Measurements from ENCODE around the gene GPX5. TPM values are rescaled to one million over a fixed set of nuclear protein-coding genes. Genes with fewer than 3 reads are reported as not detected.
"Not testable (repeated sequence)": the region's sequence is repeated elsewhere in the genome, so short reads cannot be mapped to it uniquely, and the experiment has no call there.

The GPX5 gene, protein sequence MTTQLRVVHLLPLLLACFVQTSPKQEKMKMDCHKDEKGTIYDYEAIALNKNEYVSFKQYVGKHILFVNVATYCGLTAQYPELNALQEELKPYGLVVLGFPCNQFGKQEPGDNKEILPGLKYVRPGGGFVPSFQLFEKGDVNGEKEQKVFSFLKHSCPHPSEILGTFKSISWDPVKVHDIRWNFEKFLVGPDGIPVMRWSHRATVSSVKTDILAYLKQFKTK
- not detected in 2 replicates for total RNA-seq (2014; rRNA removed; shearing (Covaris generic))

- DNase-seq (ENCODE audit: low spot score) = no peak
Measured at GRCh38 chr6:28525496-28526039, at the start of gene GPX5. GPX5 (plus strand) TSS chr6:28525881; CDS start chr6:28526014, 133 bp downstream.

DNA sequence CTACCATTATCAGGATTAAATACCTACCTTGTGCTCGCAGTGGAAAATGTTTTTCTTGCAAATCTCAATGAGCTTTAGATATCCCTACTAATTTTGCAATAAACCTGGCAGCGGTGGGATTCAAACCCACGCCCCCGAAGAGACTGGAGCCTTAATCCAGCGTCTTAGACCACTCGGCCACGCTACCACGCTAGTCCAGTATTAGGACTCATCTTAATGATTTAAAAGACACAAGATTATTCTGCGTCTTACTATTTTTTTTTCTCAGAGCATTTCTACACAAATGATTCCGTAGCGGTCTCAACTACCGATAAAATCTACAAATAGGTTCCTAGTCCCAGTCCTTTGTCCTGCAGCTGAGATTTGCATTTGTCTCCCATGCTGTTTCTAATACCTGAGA, 47.2 kb upstream of the GPX5 start:
- no peak for DNase-seq (ENCODE audit: low spot score)

DNA sequence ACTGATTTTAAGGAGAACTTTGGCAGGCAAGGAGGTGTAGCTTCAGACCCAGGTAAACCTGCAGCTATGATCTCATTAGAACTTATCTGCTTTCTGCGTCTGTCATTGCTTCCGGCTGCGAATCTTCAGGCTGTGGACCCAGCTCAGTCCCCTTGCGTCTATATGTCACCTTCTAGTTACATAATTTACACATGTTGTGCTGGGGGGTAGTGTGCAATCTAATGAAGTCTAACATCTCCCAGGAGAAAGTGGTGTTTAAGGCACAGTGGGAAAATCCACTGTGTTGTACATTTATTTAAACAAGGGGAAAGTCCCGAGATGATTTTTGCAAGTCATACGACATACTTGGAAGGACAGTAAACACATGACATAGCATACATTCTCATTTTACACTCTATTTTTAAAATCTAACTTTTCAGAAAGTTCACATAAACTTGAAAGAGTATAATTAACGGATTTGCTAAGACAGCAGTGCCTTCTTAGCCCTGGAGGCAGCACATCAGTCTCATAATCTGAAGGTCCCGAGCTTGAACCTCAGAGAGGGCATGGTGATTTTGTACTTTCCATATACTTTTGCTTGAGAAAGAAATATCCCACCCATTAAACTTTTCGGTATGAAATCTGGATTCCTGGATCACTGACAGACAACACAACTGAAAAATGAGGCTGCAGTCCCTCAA, 45.3 kb upstream of the GPX5 start:
- DNase-seq (ENCODE audit: low spot score) = no peak

GRCh38 chr6:28485482-28485881, 40.2 kb upstream of the GPX5 start:
- DNase-seq (ENCODE audit: low spot score) = no peak

DNA sequence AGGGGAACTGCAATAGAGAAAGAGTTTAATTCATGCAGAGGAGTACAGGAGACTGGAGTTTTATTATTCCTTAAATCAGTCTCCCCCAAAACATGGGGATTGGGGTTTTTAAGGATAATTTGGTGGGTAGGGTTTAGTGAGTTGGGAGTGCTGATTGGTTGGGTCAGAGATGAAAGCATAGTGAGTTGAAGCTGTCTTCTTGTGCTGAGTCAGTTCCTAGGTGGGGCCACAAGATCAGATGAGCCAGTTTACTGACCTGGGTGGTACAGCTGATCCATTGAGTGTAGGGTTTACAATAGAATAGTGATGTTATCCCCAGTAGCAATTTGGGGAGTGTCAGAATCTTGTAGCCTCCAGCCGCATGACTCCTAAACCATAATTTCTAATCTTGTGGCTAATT, 39.1 kb upstream of the GPX5 start:
- DNase-seq (ENCODE audit: low spot score) = no peak

DNA sequence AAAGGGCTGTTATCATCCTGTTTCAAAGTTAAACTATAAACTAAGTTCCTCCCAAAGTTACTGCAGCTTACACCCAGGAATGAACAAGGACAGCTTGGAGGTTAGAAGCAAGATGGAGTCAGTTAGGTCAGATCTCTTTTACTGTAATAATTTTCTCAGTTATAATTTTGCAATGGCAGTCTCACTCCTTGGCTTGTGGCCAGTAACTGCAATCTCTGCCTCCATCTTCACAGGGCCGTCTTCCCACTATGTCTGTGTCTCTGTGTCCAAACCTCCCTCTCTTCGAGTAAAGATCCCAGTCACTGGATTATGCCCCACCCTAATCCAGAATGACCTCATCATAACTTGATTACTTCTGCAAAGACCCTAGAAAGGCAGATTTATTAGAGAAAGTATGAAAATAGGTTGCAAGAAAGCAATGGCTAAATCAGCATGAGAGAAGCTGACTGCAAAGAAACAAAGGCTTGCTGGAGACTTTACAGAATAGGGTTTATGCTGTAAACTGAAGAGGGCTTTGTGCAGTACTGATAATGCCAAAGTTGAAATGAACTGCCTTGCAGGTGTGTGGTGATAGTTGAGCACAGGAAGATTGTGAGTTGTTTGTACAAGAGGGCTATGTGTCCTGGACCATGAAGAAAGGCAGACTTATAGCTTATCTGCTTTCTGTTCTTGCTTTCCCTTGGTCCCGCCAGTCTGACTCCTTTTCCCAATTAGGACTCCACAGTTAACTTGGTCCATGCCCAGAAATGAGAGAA, 38.5 kb upstream of the GPX5 start:
- no peak for DNase-seq (ENCODE audit: low spot score)

GRCh38 chr6:28488916-28489365, 36.7 kb upstream of the GPX5 start:
- DNase-seq (ENCODE audit: low spot score) = peak; percentile 19

GRCh38 chr6:28489366-28490204, 36.1 kb upstream of the GPX5 start:
- DNase-seq (ENCODE audit: low spot score) = no peak

DNA sequence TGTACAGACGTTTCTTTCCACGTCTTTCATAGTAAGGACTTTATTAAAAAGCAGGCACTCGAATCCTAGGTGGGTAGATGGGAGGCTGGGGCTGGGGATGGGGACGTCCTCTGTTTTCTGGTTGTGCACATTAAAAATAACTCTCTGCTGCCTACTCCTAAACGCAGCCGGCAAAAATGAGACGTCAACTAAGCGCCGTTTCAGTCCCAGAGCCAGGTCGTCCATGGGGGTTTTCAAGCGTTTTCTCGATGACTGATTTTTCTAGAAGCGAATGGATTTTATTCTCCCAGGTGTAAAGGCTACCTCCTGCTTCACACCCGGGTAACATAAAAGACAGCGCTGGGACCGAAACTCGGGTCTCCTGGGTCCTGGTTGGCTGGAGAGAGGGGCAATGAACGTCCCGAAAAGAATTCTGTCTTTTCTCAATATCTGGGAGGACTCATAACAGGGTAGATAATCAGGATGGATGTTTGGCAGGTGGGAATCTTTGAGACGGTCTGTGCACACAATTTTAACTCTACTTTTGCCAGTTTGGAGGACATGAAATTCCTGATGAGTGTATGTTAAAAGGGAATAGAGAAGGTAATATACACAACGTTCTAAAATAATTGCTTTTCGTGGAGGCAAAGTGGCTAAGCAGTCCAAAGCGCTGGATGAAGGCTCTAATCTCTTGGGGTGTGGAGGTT, 35.3 kb upstream of the GPX5 start:
- no peak for DNase-seq (ENCODE audit: low spot score)

DNA sequence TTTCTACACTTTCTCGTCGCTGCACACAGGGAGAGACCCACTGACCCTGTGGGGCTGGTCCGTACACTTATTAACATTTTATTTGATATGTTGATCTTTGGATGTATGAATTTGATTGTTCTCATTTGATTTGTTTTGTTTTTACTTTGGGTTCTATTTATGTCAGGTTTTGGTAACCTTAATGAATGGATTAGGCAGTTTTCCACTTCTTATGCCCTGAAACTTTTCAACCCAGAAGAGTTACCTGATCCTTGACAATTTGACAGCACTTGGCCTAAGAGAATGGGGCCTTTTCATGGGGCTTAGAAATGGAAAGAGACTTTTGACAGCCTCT, 33.7 kb upstream of the GPX5 start:
- no peak for DNase-seq (ENCODE audit: low spot score)

GRCh38 chr6:28496099-28496779, 29.4 kb upstream of the GPX5 start:
- no peak for DNase-seq (ENCODE audit: low spot score)

- no peak for DNase-seq (ENCODE audit: low spot score)
Measured at GRCh38 chr6:28497306-28497705, 28.4 kb upstream of the GPX5 start.

DNA sequence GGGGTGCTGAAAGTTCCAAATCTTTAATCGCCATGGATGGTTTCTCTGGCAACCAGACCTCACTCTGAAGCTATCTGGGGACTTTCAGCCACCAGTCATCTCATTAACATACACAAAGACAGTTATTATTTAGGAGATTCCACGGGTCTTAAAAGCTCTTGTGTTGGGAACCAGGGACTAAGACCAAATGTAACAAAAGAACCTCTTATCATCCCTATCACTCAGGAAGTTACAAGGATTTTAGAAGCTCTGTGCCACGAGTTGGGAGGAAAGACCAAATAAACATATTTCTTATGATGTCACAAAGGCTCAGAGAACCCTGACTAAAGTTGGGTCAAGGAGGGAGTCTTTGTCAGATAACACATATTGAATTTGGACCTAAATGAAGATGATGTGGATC, 27.8 kb upstream of the GPX5 start:
- no peak for DNase-seq (ENCODE audit: low spot score)

- no peak for DNase-seq (ENCODE audit: low spot score)
Measured at GRCh38 chr6:28501259-28501658, 24.4 kb upstream of the GPX5 start.

- DNase-seq (ENCODE audit: low spot score) = not testable (repeated sequence)
Measured at GRCh38 chr6:28502136-28502535, 23.5 kb upstream of the GPX5 start.

DNA sequence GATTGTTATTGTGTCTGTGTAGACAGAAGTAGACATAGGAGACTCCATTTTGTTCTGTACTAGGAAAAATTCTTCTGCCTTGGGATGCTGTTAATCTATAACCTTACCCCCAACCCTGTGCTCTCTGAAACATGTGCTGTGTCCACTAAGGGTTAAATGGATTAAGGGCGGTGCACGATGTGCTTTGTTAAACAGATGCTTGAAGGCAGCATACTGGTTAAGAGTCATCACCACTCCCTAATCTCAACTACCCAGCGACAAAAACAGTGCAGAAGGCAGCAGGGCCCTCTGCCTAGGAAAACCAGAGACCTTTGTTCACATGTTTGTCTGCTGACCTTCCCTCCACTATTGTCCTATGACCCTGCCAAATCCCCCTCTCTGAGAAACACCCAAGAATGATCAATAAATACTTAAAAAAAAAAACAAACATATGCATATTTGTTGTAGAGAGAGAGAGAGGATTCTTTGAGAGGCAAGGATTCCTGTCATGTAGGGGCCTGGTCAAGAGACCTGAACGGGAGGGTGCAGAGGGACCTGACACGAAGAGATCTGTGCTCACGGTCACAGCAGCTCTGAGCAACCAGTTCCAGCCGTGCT, 22.9 kb upstream of the GPX5 start:
- not testable (repeated sequence) for DNase-seq (ENCODE audit: low spot score)

DNA sequence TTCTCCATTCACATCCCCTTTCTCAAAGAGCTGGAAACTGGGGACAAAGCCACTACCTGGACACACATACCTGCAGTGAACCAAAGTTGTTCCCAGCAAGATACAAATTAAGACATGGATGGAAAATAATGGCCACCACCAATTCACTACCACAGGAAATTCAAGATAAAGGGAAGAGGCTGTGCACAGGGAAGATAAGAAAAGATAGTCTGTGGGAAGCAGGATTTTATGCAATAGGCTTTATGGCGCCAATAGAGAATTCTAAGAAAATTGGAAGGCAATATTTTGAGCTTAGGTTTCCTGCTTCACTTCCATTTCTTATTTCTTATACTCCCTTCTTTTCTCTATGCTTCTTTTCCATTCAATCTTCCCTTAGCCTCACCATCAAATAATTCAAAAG, 19.9 kb upstream of the GPX5 start:
- no peak for DNase-seq (ENCODE audit: low spot score)

DNA sequence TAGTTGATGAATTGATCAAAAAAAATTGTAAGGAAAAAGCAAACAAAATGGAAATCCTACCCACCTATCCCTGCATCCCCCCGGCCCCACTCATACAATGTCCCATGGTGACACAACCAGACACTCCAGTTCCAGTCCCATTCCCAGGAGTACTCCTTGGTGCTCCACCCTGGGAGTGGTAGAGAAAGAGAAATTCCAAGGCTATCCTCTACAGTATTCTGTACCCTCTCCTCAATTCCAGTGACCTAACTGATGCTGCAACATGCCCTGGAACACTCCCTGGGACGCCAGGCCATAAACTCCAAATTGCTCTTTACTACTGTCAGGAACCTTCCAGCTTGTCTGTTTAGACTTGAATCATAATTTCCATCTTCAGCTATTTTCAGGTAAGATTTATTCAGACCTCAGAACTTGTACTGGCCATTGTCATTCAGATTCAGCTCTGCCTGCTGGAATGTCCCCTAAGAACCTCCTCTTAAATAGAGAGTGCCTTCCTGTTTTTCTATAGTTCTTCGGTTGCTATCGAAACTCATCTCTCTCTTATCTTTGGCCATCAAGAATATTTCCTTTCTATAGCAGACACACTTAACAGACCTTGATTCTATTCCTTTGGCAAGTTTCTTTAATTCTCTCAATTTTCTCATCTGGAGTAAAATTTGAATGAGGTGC, 18.7 kb upstream of the GPX5 start:
- DNase-seq (ENCODE audit: low spot score) = no peak

GRCh38 chr6:28511628-28512300, 13.9 kb upstream of the GPX5 start:
- DNase-seq (ENCODE audit: low spot score) = no peak
